ENCODE results near the gene INPP5A. TPM values are rescaled to one million over a fixed set of nuclear protein-coding genes. Genes with fewer than 3 reads are reported as not detected.
A peak's percentile ranks its signal among the peaks of the same experiment; 100 is the strongest.

Gene INPP5A
- total and polyA plus RNA-seq, 9 of the 15 experiments (the other 6 are each of a cell fraction or from before 2014, with no cell fraction given): 0.66 to 11.6 (median 7.7) TPM

GRCh38 chr10:132551093-132551807 is 13.7 kb downstream of the INPP5A start (continued):
- peak; percentile 54 for TF ChIP-seq SMAD4 (CRISPR knock-in tag; conservative IDR thresholded peaks at IDR 0.05)
- TF ChIP-seq ZNF316 (IDR thresholded peaks at IDR 0.05): no peak
- TF ChIP-seq E2F6 (IDR thresholded peaks at IDR 0.05; ENCODE audit: borderline replicate concordance in 1 of 2, extremely low read depth in 1 of 2, insufficient read depth in 1 of 2, insufficient read length in 1 of 2, low read depth in 1 of 2, low read length in 1 of 2, poor library complexity in 1 of 2, severe bottlenecking in 1 of 2): peak in 1 of 2 experiments; percentile 25
- TF ChIP-seq ZNF175 (CRISPR knock-in tag; IDR thresholded peaks at IDR 0.05; ENCODE audit: low read depth): peak; percentile 36; the same call in 1 of the 2 replicates
- no peak for TF ChIP-seq ZNF174 (CRISPR knock-in tag; IDR thresholded peaks at IDR 0.05)
- no peak for TF ChIP-seq HDAC3 (IDR thresholded peaks at IDR 0.05; ENCODE audit: borderline replicate concordance, partially characterized antibody)
- no peak for TF ChIP-seq NFE2L1 (tag; IDR thresholded peaks at IDR 0.05; ENCODE audit: borderline replicate concordance, low read depth)
- peak; percentile 12; the same call in 1 of the 2 replicates for TF ChIP-seq MAFG (tag; conservative IDR thresholded peaks at IDR 0.05)
- no peak for TF ChIP-seq ZFPM2 (CRISPR knock-in tag; IDR thresholded peaks at IDR 0.05)
- TF ChIP-seq MNT (conservative IDR thresholded peaks at IDR 0.05): no peak
- TF ChIP-seq CXXC5 (CRISPR knock-in tag; IDR thresholded peaks at IDR 0.05): peak; percentile 52; the same call in 1 of the 2 replicates
- peak; percentile 34; the same call in 1 of the 2 replicates for TF ChIP-seq ZNF589 (CRISPR knock-in tag; IDR thresholded peaks at IDR 0.05; ENCODE audit: low read depth)
- peak; percentile 63; the same call in 1 of the 2 replicates for TF ChIP-seq CEBPG (CRISPR knock-in tag; IDR thresholded peaks at IDR 0.05)
- TF ChIP-seq CEBPG (tag; conservative IDR thresholded peaks at IDR 0.05 in 1 of 2, IDR thresholded peaks at IDR 0.05 in 1 of 2): peak; percentile 9 to 51; a peak in 1 of 4 replicates

All from K562 (cell line).